C4-2B (cell line): Measurements from ENCODE around the gene EPHA6.
"Not testable (repeated sequence)": the region's sequence is repeated elsewhere in the genome, so short reads cannot be mapped to it uniquely, and the experiment has no call there.

Experiments used
- H3K27ac ChIP-seq: fragments of 450-650 bp; 2 replicates; pipeline ENCODE4 v1.5.1; 2017
- CTCF ChIP-seq: fragments of 450-650 bp; conservative IDR thresholded peaks from 2 replicates; pipeline ENCODE4 v1.5.1; 2017; ENCODE audit warnings: mild to moderate bottlenecking
- ZFX ChIP-seq: fragments of 450-650 bp; IDR thresholded peaks from 2 replicates; pipeline ENCODE4 v1.6.1; 2017

EPHA6 gene

GRCh38 chr3:97257942-97258697 is 443.7 kb downstream of the EPHA6 start:
- no peak overlapping the region for H3K27ac ChIP-seq
- no peak for TF ChIP-seq CTCF

GRCh38 chr3:97259263-97259662 is 444.9 kb downstream of the EPHA6 start:
- H3K27ac ChIP-seq = no peak overlapping the region
- no peak for TF ChIP-seq ZFX
- no peak for TF ChIP-seq CTCF

DNA sequence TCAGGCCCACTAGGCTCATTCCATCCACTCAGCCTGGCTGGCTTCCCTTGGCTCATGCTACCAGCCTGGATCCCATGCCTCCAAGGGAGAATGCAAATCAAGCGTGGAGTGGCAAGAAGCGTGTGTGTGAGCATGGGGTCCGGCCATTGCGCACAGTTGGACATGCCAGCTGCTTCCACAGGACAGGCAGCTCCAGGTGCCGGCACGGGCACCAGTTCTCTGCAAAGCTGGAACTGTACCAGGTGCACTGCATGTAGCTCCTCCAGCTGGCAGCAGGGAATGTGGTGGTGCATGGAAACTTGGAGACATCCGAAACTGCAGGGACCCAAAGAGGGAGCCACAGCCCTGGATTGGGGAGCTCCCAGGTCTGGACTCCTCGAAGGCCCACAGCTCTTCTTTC is 449.8 kb downstream of the EPHA6 start:
- TF ChIP-seq ZFX (no peak), CTCF (no peak)
- no peak overlapping the region for H3K27ac ChIP-seq

- no peak overlapping the region for H3K27ac ChIP-seq
- TF ChIP-seq CTCF (no peak), ZFX (no peak)
These were observed 451.0 kb downstream of the EPHA6 start for GRCh38 chr3:97265237-97266005.

DNA sequence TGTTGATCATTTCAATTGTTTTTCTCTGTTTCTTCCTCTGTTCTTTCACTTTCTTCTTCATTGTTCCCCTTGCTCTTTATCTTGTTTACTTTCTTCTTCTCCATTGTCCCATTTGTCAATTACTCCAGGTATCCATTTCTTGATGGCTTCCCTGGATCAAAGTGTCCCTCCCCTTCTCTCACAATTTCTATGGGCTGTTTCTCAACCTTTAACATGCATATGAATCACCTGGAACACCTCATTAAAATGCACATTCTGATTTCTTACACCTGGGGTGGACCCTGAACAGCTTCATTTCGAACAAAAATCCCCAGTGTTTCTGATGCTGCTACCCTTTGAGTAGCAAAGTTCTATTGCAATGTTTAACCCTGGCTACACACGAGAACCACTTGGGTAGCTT is 454.8 kb downstream of the EPHA6 start:
- TF ChIP-seq CTCF (no peak), ZFX (no peak)
- no peak overlapping the region for H3K27ac ChIP-seq

DNA sequence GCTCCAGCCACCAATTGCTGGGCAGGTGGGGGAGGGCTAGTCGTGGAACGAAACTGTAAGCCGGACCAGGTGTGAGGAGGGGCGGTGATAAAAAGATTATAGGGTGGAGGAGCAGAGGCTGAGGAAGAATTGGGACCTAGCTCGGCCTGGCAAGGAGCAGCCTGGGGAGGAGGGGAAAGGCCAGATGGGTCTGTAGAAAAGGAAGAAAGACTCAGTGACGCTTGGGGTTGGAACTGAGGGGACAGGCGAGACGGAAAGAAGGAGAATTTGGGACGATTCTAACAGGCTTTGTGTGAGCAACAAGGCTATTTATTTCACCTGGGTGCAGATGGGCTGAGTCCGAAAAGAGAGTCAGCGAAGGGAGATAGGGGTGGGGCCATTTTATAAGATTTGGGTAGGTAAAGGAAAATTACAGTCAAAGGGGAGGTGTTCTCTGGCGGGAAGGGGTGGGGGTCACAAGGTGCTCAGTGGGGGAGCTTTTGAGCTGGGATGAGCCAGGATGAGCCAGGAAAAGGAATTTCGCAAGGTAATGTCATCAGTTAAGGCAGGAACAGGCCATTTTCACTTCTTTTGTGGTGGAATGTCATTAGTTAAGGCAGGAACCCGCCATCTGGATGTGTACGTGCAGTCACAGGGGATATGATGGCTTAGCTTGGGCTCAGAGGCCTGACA is 462.6 kb downstream of the EPHA6 start:
- H3K27ac ChIP-seq = not testable (repeated sequence)

DNA sequence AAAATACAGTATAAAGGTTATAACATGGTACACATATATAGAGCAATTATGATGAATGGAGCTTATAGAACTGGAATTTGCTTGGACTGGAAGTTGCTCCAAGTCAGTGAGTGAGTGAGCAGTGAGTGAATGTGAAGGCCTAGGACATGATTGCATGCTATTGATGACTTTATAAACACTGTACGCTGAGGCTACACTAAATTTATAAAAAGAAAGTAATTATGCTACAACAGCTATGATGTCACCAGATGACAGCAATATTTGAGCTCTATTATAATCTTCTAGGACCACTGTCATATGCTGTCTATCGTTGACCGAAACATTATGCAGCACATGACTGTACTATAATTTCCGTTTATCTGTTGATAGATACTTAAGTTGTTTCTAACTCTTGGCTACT is 463.3 kb downstream of the EPHA6 start:
- no peak overlapping the region for H3K27ac ChIP-seq
- no peak for TF ChIP-seq ZFX
- no peak for TF ChIP-seq CTCF
